Nephron progenitor cell (in vitro differentiated cells): ENCODE data around the gene FGD4.

Experiments
- DNase-seq: peaks from one replicate; pipeline ENCODE4 v3.0.0; 2021
- H3K27ac Mint-ChIP-seq: 2 replicates; pipeline ENCODE4 v1.8.0; 2021; ENCODE audit warnings: mild to moderate bottlenecking, moderate library complexity, mixed read lengths
- H3K27me3 Mint-ChIP-seq: 2 replicates; pipeline ENCODE4 v1.8.0; 2021; ENCODE audit warnings: mild to moderate bottlenecking, low read depth, mixed read lengths; ENCODE audit not compliant: poor library complexity
- H3K36me3 Mint-ChIP-seq: 2 replicates; pipeline ENCODE4 v1.8.0; 2021; ENCODE audit warnings: low read depth, mixed read lengths
- H3K4me1 Mint-ChIP-seq: 2 replicates; pipeline ENCODE4 v1.8.0; 2021; ENCODE audit warnings: mixed read lengths
- H3K4me3 Mint-ChIP-seq: 2 replicates; pipeline ENCODE4 v1.8.0; 2021; ENCODE audit warnings: mild to moderate bottlenecking, moderate library complexity, mixed read lengths
- H3K9me3 Mint-ChIP-seq: 2 replicates; pipeline ENCODE4 v1.8.0; 2021; ENCODE audit warnings: mild to moderate bottlenecking, moderate library complexity, mixed read lengths
- TF ChIP-seq, protein P1 (sequence below): fragments of 200-600 bp; sonication (generic); IDR thresholded peaks from 2 replicates; pipeline ENCODE4 v1.5.0; 2021; ENCODE audit warnings: antibody characterized with exemption

The FGD4 gene

DNA sequence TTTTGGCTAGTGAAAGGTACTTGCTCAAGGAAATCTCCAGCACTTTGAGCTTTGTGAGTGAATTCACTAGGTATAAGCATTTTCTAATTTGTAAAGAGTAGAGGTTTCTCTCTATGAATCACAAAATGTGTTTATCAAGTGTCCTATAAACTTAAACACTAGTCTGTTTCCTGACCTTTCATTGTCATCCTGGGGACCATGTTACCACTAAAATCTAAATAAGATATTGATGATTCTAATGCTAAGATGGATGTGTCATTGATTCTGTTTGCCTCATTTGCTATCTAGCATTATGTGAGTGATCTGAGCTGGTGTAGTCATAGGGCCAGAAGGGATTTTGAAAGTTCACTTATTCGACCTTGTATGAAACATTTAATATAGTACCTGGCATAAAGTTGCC lies 199.3 kb downstream of the FGD4 start:
- no peaks in the 10 kb centered on the region for H3K4me1 Mint-ChIP-seq
- no peak overlapping the region for H3K27ac Mint-ChIP-seq
- no peak overlapping the region for H3K4me3 Mint-ChIP-seq
- no peaks in the 10 kb centered on the region for H3K27me3 Mint-ChIP-seq
- no peaks in the 10 kb centered on the region for H3K9me3 Mint-ChIP-seq
- peaks cover 35% of the 10 kb centered on the region for H3K36me3 Mint-ChIP-seq
- TF ChIP-seq, protein P1, sequence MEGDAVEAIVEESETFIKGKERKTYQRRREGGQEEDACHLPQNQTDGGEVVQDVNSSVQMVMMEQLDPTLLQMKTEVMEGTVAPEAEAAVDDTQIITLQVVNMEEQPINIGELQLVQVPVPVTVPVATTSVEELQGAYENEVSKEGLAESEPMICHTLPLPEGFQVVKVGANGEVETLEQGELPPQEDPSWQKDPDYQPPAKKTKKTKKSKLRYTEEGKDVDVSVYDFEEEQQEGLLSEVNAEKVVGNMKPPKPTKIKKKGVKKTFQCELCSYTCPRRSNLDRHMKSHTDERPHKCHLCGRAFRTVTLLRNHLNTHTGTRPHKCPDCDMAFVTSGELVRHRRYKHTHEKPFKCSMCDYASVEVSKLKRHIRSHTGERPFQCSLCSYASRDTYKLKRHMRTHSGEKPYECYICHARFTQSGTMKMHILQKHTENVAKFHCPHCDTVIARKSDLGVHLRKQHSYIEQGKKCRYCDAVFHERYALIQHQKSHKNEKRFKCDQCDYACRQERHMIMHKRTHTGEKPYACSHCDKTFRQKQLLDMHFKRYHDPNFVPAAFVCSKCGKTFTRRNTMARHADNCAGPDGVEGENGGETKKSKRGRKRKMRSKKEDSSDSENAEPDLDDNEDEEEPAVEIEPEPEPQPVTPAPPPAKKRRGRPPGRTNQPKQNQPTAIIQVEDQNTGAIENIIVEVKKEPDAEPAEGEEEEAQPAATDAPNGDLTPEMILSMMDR: no peak
- DNase-seq: no peak

DNA sequence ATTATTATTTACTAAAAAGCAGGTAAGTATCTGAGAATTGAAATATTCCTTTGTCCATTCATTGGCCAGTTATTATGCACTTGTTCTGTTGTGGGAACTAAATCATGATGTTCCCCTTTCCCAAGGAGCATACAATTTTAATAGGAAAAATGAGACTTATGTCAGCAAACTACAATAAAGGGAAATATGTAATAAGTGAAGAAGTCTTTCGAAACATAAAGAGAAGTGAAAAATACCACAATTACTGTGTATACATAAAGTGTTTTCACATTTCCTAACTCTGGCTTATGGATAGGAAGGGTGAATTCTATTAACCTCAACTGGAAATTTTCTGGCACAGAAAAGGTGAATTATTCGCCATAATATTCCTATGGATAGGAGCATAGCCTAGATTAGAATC lies 201.3 kb downstream of the FGD4 start:
- DNase-seq: no peak
- Mint-ChIP-seq H3K9me3 (no peaks in the 10 kb centered on the region), H3K4me3 (no peak overlapping the region), H3K27ac (no peak overlapping the region), H3K36me3 (peaks cover 38% of the 10 kb centered on the region), H3K27me3 (no peaks in the 10 kb centered on the region), H3K4me1 (no peaks in the 10 kb centered on the region)
- TF ChIP-seq, protein P1: no peak

DNA sequence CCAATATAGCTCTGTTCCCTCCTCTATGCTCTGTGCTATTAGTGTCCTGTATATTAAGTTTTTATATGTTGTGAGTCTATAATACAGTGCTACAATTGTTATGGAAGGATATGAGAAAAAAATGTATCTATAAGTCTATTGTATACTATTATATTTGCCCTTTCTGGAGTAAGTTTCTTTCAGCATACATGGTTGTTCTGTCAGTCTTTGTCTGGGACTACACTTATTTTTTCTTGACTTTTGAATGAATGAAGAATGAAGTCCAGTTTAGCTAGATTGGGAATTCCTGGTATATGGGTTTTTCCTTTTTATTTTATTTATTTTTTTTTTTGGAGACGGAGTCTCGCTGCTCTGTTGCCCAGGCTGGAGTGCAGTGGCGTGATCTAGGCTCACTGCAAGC lies 203.7 kb downstream of the FGD4 start:
- no peak for DNase-seq
- H3K9me3 Mint-ChIP-seq: no peaks in the 10 kb centered on the region
- no peak overlapping the region for H3K4me3 Mint-ChIP-seq
- TF ChIP-seq, protein P1: no peak
- H3K27me3 Mint-ChIP-seq: no peaks in the 10 kb centered on the region
- H3K27ac Mint-ChIP-seq: no peak overlapping the region
- H3K4me1 Mint-ChIP-seq: no peaks in the 10 kb centered on the region
- H3K36me3 Mint-ChIP-seq: peaks cover 25% of the 10 kb centered on the region

DNA sequence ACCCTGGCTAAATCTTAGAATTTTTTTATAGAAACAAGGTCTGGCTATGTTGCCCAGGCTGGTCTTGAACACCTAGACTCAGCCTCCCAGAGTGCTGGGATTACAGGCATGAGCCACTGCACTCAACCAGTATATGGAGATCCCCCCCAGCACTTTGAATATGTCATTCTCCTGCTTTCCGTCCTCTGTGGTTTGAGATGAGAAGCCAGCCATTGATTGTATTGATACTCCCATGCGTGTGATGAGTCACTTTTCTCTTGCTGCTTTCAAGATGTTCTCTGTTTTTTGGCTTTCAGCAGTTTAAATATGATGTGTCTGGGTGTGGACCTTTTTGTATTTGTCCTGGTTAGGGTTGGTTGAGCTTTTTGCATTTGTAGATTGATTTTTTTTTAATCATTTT lies 204.5 kb downstream of the FGD4 start:
- H3K27ac Mint-ChIP-seq: no peak overlapping the region
- TF ChIP-seq, protein P1: no peak
- no peaks in the 10 kb centered on the region for H3K27me3 Mint-ChIP-seq
- H3K9me3 Mint-ChIP-seq: no peaks in the 10 kb centered on the region
- no peak overlapping the region for H3K4me3 Mint-ChIP-seq
- no peaks in the 10 kb centered on the region for H3K4me1 Mint-ChIP-seq
- H3K36me3 Mint-ChIP-seq: peaks cover 17% of the 10 kb centered on the region
- DNase-seq: no peak

DNA sequence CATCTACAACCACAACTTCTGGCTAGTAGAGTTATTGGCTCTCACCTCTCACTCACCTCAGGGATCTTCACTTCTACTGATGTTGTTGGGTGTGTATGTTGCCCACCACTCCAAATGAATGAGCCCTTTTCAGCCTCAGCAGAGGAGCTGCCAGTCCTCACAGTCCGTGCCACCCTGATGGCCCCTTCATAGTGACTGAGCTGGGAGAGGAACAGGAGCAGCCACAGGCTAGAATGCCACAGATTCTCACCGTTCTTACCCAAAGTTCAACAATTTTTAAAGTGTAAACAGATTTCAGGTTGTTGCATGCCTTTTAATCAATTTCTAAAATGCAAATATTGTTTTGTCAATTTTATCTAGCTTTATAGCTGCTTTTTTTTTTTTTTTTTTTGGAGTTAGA lies 205.2 kb downstream of the FGD4 start:
- TF ChIP-seq, protein P1: no peak
- no peak overlapping the region for H3K4me3 Mint-ChIP-seq

DNA sequence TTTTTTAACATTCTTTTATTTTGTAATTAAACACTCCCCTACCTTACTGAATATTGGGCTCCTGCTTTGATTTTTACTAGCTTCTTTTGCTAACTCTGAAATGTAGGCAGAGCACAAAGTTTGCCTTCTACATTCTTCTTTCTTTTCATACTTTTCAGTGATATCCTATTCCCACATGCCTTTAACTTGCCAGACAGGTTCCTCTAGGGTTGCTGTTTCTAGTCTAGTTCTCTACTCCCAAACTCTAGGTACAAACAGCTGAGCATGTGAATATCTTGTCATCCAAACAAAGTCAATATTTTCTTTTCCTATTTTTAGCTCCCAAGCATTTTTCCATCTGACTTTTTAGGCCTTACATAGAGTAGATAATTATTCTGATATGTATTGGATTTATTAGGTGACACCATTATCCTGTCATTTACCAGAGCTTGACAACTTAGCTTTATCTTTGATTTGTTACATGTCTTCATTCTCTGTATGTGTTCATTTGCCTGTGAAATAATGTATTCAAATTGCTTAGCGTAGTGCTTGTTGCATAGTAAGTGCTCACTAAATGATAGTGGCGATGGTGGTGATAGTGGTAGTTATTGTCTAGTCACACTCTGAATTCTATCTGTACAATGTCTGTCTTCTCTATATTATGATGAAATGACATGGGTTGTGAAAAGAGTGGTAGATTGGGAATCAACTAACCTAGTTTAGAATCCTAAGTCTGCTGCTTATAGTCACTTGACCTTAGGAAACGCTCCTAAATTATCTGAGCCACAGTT lies 206.2 kb downstream of the FGD4 start:
- Mint-ChIP-seq H3K4me3 (no peak overlapping the region), H3K27ac (peak overlapping the region; percentile 6), H3K9me3 (no peaks in the 10 kb centered on the region), H3K36me3 (peaks cover 22% of the 10 kb centered on the region), H3K4me1 (no peaks in the 10 kb centered on the region), H3K27me3 (no peaks in the 10 kb centered on the region)
- DNase-seq: no peak
- TF ChIP-seq, protein P1: no peak

More for the DNA sequence above, 205.2 kb downstream of the FGD4 start:
- Mint-ChIP-seq H3K9me3 (no peaks in the 10 kb centered on the region), H3K27me3 (no peaks in the 10 kb centered on the region), H3K27ac (no peak overlapping the region), H3K36me3 (peaks cover 21% of the 10 kb centered on the region), H3K4me1 (no peaks in the 10 kb centered on the region)
- DNase-seq: no peak
